GM19452 (cell line): ENCODE data around the gene CMPK1.

Source experiments
- ATAC-seq: cut with Tn5 transposase; IDR thresholded peaks from one replicate; pipeline ENCODE4 v1.9.1; 2021; ENCODE audit not compliant: unreplicated experiment

Gene CMPK1

GRCh38 chr1:47393141-47393540 lies 59.6 kb downstream of the CMPK1 start:
- ATAC-seq = no peak

- ATAC-seq = no peak
Measured at GRCh38 chr1:47395433-47395832, 61.8 kb downstream of the CMPK1 start.

GRCh38 chr1:47396671-47397196 lies 63.1 kb downstream of the CMPK1 start:
- no peak for ATAC-seq

- no peak for ATAC-seq
Measured at GRCh38 chr1:47399138-47399845, 65.7 kb downstream of the CMPK1 start.

GRCh38 chr1:47399846-47400155 lies 66.2 kb downstream of the CMPK1 start:
- no peak for ATAC-seq

- no peak for ATAC-seq
Measured at GRCh38 chr1:47401761-47402160, 68.2 kb downstream of the CMPK1 start.

GRCh38 chr1:47402591-47402990 lies 69.0 kb downstream of the CMPK1 start:
- no peak for ATAC-seq

- ATAC-seq = no peak
Measured at GRCh38 chr1:47403321-47403910, 69.8 kb downstream of the CMPK1 start.

GRCh38 chr1:47405697-47406096 lies 72.1 kb downstream of the CMPK1 start:
- no peak for ATAC-seq

- ATAC-seq = no peak
Measured at GRCh38 chr1:47406966-47407365, 73.4 kb downstream of the CMPK1 start.

- ATAC-seq = no peak
Measured at GRCh38 chr1:47407481-47407880, 73.9 kb downstream of the CMPK1 start.

GRCh38 chr1:47409311-47410067 lies 75.9 kb downstream of the CMPK1 start:
- no peak for ATAC-seq

GRCh38 chr1:47410068-47410455 lies 76.5 kb downstream of the CMPK1 start:
- ATAC-seq = no peak

GRCh38 chr1:47411436-47411835 lies 77.8 kb downstream of the CMPK1 start:
- no peak for ATAC-seq

- ATAC-seq = no peak
Measured at GRCh38 chr1:47412437-47412836, 78.8 kb downstream of the CMPK1 start.

- no peak for ATAC-seq
Measured at GRCh38 chr1:47415728-47416318, 82.2 kb downstream of the CMPK1 start, which contains the start of gene FOXE3. Gene FOXE3, plus strand, starts transcription at chr1:47416285. Its CDS starts 31 bp downstream, at chr1:47416316.

GRCh38 chr1:47416319-47417169 lies 83.0 kb downstream of the CMPK1 start:
- ATAC-seq = no peak

GRCh38 chr1:47417170-47418044 lies 83.8 kb downstream of the CMPK1 start:
- ATAC-seq = no peak

- ATAC-seq = no peak
Measured at GRCh38 chr1:47418122-47418521, 84.5 kb downstream of the CMPK1 start.
